Transverse colon (tissue), 4 donors: ENCODE measurements around the gene IL17REL. TPM values are rescaled to one million over a fixed set of nuclear protein-coding genes. Genes with fewer than 3 reads are reported as not detected.
A peak's percentile ranks its signal among the peaks of the same experiment; 100 is the strongest.

Experiments used
- DNase-seq: peaks from one replicate; pipeline ENCODE4 v3.0.0-alpha.2; 2019
- H3K27ac ChIP-seq, 4 donors: fragments of 200-600 bp; sonication (generic); 2 replicates each; pipeline ENCODE4 v1.5.1; 2016 to 2018; ENCODE audit warnings: inconsistent platforms in 4 of 4
- H3K27me3 ChIP-seq: fragments of 200-600 bp; sonication (generic); 2 replicates; pipeline ENCODE4 v1.5.1; 2017; ENCODE audit warnings: inconsistent platforms
- H3K36me3 ChIP-seq, 4 donors: fragments of 200-600 bp; sonication (generic); 2 replicates each; pipeline ENCODE4 v1.5.1; 2017 to 2019; ENCODE audit warnings: inconsistent platforms in 4 of 4
- H3K4me1 ChIP-seq, 4 donors: fragments of 200-600 bp; sonication (generic); 2 replicates each; pipeline ENCODE4 v1.5.1; 2017 to 2020; ENCODE audit warnings: inconsistent platforms in 4 of 4
- H3K4me3 ChIP-seq, 4 donors: fragments of 200-600 bp; sonication (generic); 1 replicate in 1 of 4; 2 replicates in 3 of 4; pipeline versions ENCODE4 v1.5.1 to v1.6.1; 2017 to 2019; ENCODE audit warnings: inconsistent platforms in 4 of 4
- H3K9me3 ChIP-seq, 2 donors: fragments of 200-600 bp; sonication (generic); 2 replicates each; pipeline ENCODE4 v1.5.1; 2017 to 2019; ENCODE audit warnings: inconsistent platforms in 2 of 2
- EP300 ChIP-seq: sonication (generic); formaldehyde crosslinking; IDR thresholded peaks from one replicate; pipeline ENCODE4 v1.6.1; 2017; ENCODE audit warnings: antibody characterized with exemption, low read depth
- POLR2A ChIP-seq: fragments of 450-650 bp; IDR thresholded peaks from one replicate; pipeline ENCODE4 v1.6.1; 2016; ENCODE audit warnings: antibody characterized with exemption, mild to moderate bottlenecking, moderate library complexity
- POLR2AphosphoS5 ChIP-seq, 3 donors: sonication (generic); formaldehyde crosslinking; IDR thresholded peaks; one replicate each; pipeline ENCODE4 v1.6.1; 2016; ENCODE audit warnings: antibody characterized with exemption in 3 of 3
- WGBS, 2 donors: methylation state at CpG; one replicate each; pipeline ENCODE4 v1.1.5; 2018; ENCODE audit warnings: low coverage in 1 of 2; 5-methylcytosine and 5-hydroxymethylcytosine counted together
- in situ Hi-C, 4 donors: fragments of 200-750 bp; cut with MboI; loops; one replicate each; pipeline versions ENCODE4 v1.15.0 to v1.15.1; 2017; ENCODE audit warnings: low sequenced_read_pairs in 3 of 4, low pct_ligation_motif_present in 1 of 4, low pct_unique_long_range_greater_than_20kb in 1 of 4
- intact Hi-C: fragments of 100-400 bp; cut with DNase I; formaldehyde crosslinking; loops from one replicate; pipeline ENCODE4 v1.15.1; 2023; ENCODE audit warnings: low total_unique reads
- total RNA-seq, 4 donors: library from RNA; depleted of rRNA; stranded (reverse); fragments of >200 nt; gene quantifications; one replicate each; pipeline ENCODE4 v1.1.0, GENCODE V29; 2016
- TF ChIP-seq, protein P1 (sequence below), 5 experiments: fragments of 200-600 bp in 3 of 5; fragments of 450-650 bp in 2 of 5; sonication (generic) in 3 of 5; IDR thresholded peaks; 1 replicate in 2 of 5; 2 replicates in 3 of 5; pipeline ENCODE4 v1.5.1; 2016 to 2017; ENCODE audit warnings: antibody characterized with exemption in 5 of 5, inconsistent platforms in 3 of 5, mild to moderate bottlenecking in 2 of 5, moderate library complexity in 1 of 5

Gene IL17REL
- total RNA-seq, 4 donors from 2014 or later: 0.32 to 2.2 (median 1.3) TPM

DNA sequence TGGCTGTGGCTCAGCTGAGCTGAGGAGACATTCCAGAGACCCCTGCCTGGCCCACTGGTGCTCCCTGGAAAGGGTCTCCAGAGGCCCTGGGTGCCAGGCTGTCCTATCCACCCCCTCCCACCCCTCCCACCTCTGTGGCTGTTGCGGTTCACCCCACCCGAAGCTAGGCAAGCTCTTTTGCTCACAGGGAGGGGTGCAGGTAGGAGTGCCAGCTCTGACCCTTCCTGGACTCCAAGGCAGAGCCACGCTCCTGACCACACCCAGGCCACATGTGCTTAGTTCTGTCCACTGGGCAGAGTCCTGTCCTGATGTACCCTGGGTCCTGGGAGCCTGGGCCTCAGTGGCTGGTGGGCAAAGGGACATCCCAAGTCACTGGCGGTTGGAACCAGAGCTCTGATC is 16.4 kb downstream of the IL17REL start:
- in situ Hi-C loops: no loop called here
- WGBS, 2 donors: 40% methylated on average over 3 of the region's 4 CpGs; no CpG with 5 or more reads in 1 of the 2 donors
- DNase-seq: peak; percentile 70

GRCh38 chr22:49995361-49996118 is 17.0 kb downstream of the IL17REL start:
- DNase-seq: peak; percentile 6
- in situ Hi-C loops: no loop called here
- H3K27me3 ChIP-seq: peaks cover 9% of the 10 kb centered on the region
- H3K4me3 ChIP-seq: no peak overlapping the region
- peaks cover 6 to 11% of the 10 kb centered on the region in 2 donors for H3K9me3 ChIP-seq
- intact Hi-C loops: no loop called here
- H3K4me1 ChIP-seq: peaks cover 6 to 29% (median 20%) of the 10 kb centered on the region in 4 donors
- TF ChIP-seq, protein P1, sequence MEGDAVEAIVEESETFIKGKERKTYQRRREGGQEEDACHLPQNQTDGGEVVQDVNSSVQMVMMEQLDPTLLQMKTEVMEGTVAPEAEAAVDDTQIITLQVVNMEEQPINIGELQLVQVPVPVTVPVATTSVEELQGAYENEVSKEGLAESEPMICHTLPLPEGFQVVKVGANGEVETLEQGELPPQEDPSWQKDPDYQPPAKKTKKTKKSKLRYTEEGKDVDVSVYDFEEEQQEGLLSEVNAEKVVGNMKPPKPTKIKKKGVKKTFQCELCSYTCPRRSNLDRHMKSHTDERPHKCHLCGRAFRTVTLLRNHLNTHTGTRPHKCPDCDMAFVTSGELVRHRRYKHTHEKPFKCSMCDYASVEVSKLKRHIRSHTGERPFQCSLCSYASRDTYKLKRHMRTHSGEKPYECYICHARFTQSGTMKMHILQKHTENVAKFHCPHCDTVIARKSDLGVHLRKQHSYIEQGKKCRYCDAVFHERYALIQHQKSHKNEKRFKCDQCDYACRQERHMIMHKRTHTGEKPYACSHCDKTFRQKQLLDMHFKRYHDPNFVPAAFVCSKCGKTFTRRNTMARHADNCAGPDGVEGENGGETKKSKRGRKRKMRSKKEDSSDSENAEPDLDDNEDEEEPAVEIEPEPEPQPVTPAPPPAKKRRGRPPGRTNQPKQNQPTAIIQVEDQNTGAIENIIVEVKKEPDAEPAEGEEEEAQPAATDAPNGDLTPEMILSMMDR (IDR thresholded peaks at IDR 0.05): peak in 1 of 5 experiments; percentile 10
- TF ChIP-seq POLR2AphosphoS5 (IDR thresholded peaks at IDR 0.05) (no peak), POLR2A (no peak)
- no peak overlapping the region for H3K27ac ChIP-seq
- H3K36me3 ChIP-seq: no peaks in the 10 kb centered on the region
- 80% methylated on average over 7 of the region's 10 CpGs; no CpG with 5 or more reads in 1 of the 2 donors for WGBS, 2 donors

More for the DNA sequence above, 16.4 kb downstream of the IL17REL start:
- intact Hi-C loops: no loop called here
- Histone ChIP-seq H3K4me3 (no peak overlapping the region), H3K9me3 (peaks cover 4 to 7% of the 10 kb centered on the region in 2 donors), H3K27ac (peak overlapping the region in 2 of 4 donors; percentile 56 to 58), H3K36me3 (no peaks in the 10 kb centered on the region), H3K27me3 (peaks cover 12% of the 10 kb centered on the region), H3K4me1 (peaks cover 6 to 29% (median 20%) of the 10 kb centered on the region in 4 donors)
- TF ChIP-seq EP300 (no peak), POLR2A (no peak), POLR2AphosphoS5 (IDR thresholded peaks at IDR 0.05) (no peak)
- TF ChIP-seq, protein P1 (IDR thresholded peaks at IDR 0.05): no peak

DNA sequence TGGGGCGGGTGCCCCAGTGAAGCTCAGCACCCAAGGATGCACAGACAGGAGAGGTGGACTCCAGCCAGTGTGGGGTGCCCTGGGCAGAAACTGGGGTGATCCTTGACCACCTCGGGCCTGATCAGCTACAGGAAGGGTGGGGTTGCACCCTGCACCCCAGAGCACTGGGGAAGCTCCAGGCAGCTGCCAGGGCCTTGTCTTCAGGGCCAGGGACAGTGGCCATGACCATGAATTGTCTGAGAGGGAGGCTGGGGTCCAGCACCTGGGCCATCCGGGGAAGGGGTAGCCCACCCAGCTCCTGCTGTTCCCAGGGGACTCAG is 17.6 kb downstream of the IL17REL start:
- intact Hi-C loops: no loop called here
- no peak overlapping the region for H3K4me3 ChIP-seq
- in situ Hi-C loops: no loop called here
- H3K27me3 ChIP-seq: peaks cover 4% of the 10 kb centered on the region
- peaks cover 6 to 29% (median 20%) of the 10 kb centered on the region in 4 donors for H3K4me1 ChIP-seq
- WGBS, 2 donors: 79% methylated on average over 2 of the region's 3 CpGs; no CpG with 5 or more reads in 1 of the 2 donors
- DNase-seq: peak; percentile 5
- H3K36me3 ChIP-seq: no peaks in the 10 kb centered on the region
- TF ChIP-seq, protein P1 (IDR thresholded peaks at IDR 0.05): no peak
- no peak for TF ChIP-seq EP300
- TF ChIP-seq POLR2A: no peak
- no peak for TF ChIP-seq POLR2AphosphoS5 (IDR thresholded peaks at IDR 0.05)
- peaks cover 6 to 15% of the 10 kb centered on the region in 2 donors for H3K9me3 ChIP-seq
- no peak overlapping the region for H3K27ac ChIP-seq

- H3K4me1 ChIP-seq: peaks cover 6 to 25% (median 20%) of the 10 kb centered on the region in 4 donors
- in situ Hi-C loops: no loop called here
- peaks cover 6 to 16% of the 10 kb centered on the region in 2 donors for H3K9me3 ChIP-seq
- no peak overlapping the region for H3K4me3 ChIP-seq
- no peaks in the 10 kb centered on the region for H3K36me3 ChIP-seq
- intact Hi-C loops: loop anchor here (5.0 kb wide), 1 partner anchor 227 kb away; no protein-coding TSS in a partner anchor
- TF ChIP-seq POLR2AphosphoS5 (IDR thresholded peaks at IDR 0.05) (no peak), EP300 (no peak), POLR2A (no peak)
- TF ChIP-seq, protein P1 (IDR thresholded peaks at IDR 0.05): no peak
- WGBS, 2 donors: 92% methylated on average over 21 of the region's 21 CpGs; no CpG with 5 or more reads in 1 of the 2 donors
- DNase-seq: peak; percentile 6
- no peaks in the 10 kb centered on the region for H3K27me3 ChIP-seq
- no peak overlapping the region for H3K27ac ChIP-seq
These were observed 18.1 kb downstream of the IL17REL start for GRCh38 chr22:49994361-49995040.
